AG10803 (cell line): Measurements from ENCODE around the gene CCDC24.

ENCODE experiments used
- DNase-seq: peaks from one replicate; pipeline ENCODE4 v3.0.0; 2010; ENCODE audit warnings: low read depth
- H3K4me3 ChIP-seq: 2 replicates; pipeline ENCODE4 v1.5.1; 2011; ENCODE audit warnings: mild to moderate bottlenecking, low read length, control low read depth
- CTCF ChIP-seq: conservative IDR thresholded peaks from 2 replicates; pipeline ENCODE4 v1.5.1; 2011; ENCODE audit warnings: mild to moderate bottlenecking, low read length, control low read depth, inconsistent platforms

The CCDC24 gene

GRCh38 chr1:44019466-44019948 lies 28.1 kb downstream of the CCDC24 start:
- no peak for DNase-seq
- no peak overlapping the region for H3K4me3 ChIP-seq
- no peak for TF ChIP-seq CTCF

- no peak for DNase-seq
- no peak for TF ChIP-seq CTCF
- no peak overlapping the region for H3K4me3 ChIP-seq
Observed at GRCh38 chr1:44020464-44020863, 29.1 kb downstream of the CCDC24 start.

GRCh38 chr1:44021156-44021555 lies 29.8 kb downstream of the CCDC24 start:
- DNase-seq = no peak
- H3K4me3 ChIP-seq = no peak overlapping the region
- TF ChIP-seq CTCF = no peak

- no peak for DNase-seq
- no peak overlapping the region for H3K4me3 ChIP-seq
- TF ChIP-seq CTCF = no peak
Observed at GRCh38 chr1:44021581-44022321, 30.4 kb downstream of the CCDC24 start.

GRCh38 chr1:44024031-44024902 lies 32.9 kb downstream of the CCDC24 start:
- no peak for TF ChIP-seq CTCF
- DNase-seq = no peak
- no peak overlapping the region for H3K4me3 ChIP-seq

- no peak overlapping the region for H3K4me3 ChIP-seq
- no peak for DNase-seq
- TF ChIP-seq CTCF = no peak
Observed at GRCh38 chr1:44024903-44025525, 33.6 kb downstream of the CCDC24 start.
